Measurements from ENCODE around the gene C16orf92.

DNA sequence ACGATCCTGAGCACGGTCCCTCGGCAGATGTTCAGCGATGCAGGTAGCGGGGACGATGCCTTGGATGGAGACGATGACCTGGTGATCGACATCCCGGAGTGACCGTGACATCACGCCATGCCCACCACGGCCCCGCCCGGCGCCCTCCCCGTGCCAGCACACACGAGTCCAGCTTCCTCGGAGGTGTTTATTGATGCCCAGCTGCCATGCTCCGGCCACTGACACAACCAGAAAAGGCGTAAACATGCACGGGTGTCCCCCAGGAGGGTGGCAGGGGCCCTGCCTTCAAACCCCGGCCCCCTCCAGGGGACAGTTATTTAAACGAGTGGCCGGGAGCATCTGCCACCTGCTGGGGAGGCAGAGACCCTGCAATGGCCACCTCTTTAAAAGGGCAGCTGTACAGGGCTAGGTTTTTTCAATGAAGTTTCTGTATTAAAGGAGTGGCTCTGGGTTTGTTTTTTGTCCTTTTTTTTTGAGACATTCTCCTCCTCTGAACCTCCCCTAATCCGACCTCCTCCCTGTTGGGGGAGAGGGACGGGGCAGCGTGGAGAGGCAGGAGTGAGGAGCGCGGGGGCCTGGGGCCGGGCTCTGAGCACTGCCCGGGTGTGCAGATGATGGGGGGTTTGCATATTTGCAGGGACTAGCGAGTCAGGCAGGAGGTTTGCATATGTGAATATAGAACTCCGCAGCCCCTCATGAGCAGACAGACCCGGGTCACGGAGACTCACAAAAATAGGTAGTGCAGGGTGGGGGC, 17.5 kb upstream of the C16orf92 start:
- TF ChIP-seq, protein P1, sequence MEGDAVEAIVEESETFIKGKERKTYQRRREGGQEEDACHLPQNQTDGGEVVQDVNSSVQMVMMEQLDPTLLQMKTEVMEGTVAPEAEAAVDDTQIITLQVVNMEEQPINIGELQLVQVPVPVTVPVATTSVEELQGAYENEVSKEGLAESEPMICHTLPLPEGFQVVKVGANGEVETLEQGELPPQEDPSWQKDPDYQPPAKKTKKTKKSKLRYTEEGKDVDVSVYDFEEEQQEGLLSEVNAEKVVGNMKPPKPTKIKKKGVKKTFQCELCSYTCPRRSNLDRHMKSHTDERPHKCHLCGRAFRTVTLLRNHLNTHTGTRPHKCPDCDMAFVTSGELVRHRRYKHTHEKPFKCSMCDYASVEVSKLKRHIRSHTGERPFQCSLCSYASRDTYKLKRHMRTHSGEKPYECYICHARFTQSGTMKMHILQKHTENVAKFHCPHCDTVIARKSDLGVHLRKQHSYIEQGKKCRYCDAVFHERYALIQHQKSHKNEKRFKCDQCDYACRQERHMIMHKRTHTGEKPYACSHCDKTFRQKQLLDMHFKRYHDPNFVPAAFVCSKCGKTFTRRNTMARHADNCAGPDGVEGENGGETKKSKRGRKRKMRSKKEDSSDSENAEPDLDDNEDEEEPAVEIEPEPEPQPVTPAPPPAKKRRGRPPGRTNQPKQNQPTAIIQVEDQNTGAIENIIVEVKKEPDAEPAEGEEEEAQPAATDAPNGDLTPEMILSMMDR (IDR thresholded peaks at IDR 0.05): peak; percentile 49 to 81 (median 62)
- no peak for TF ChIP-seq POLR2A (IDR thresholded peaks at IDR 0.05)
